Nephron (organoid): ENCODE results near the gene TENM4.
A peak's percentile ranks its signal among the peaks of the same experiment; 100 is the strongest.

Experiments used
- H3K27ac Mint-ChIP-seq, 3 experiments: 2 replicates each; pipeline ENCODE4 v1.8.0; 2020; ENCODE audit warnings: mixed read lengths in 3 of 3, mild to moderate bottlenecking in 2 of 3, moderate library complexity in 1 of 3
- H3K27me3 Mint-ChIP-seq: 2 replicates; pipeline ENCODE4 v1.8.0; 2021; ENCODE audit warnings: low read depth, mild to moderate bottlenecking, moderate library complexity, mixed read lengths
- H3K36me3 Mint-ChIP-seq: 2 replicates; pipeline ENCODE4 v1.8.0; 2020; ENCODE audit warnings: low read depth, mixed read lengths
- H3K4me1 Mint-ChIP-seq: 2 replicates; pipeline ENCODE4 v1.8.0; 2020; ENCODE audit warnings: mixed read lengths
- H3K4me3 Mint-ChIP-seq, 3 experiments: 2 replicates each; pipeline ENCODE4 v1.8.0; 2020; ENCODE audit warnings: mild to moderate bottlenecking in 3 of 3, mixed read lengths in 3 of 3, moderate library complexity in 2 of 3
- H3K9me3 Mint-ChIP-seq: 2 replicates; pipeline ENCODE4 v1.8.0; 2020; ENCODE audit warnings: mixed read lengths
- CTCF ChIP-seq, 3 experiments: fragments of 200-600 bp; sonication (generic); IDR thresholded peaks; one replicate each; pipeline ENCODE4 v1.5.0; 2021; ENCODE audit warnings: antibody characterized with exemption in 3 of 3; ENCODE audit not compliant: unreplicated experiment in 3 of 3

The TENM4 gene

GRCh38 chr11:78927511-78927910 lies 513.3 kb downstream of the TENM4 start:
- Mint-ChIP-seq H3K27ac (peak overlapping the region in 2 of 3 experiments; percentile 37 to 88), H3K27me3 (no peaks in the 10 kb centered on the region), H3K9me3 (no peaks in the 10 kb centered on the region), H3K4me3 (no peak overlapping the region), H3K36me3 (peaks cover 9% of the 10 kb centered on the region), H3K4me1 (peaks cover 48% of the 10 kb centered on the region)
- TF ChIP-seq CTCF (IDR thresholded peaks at IDR 0.05; ENCODE audit: unreplicated experiment in 3 of 3) = no peak

GRCh38 chr11:78926633-78927338 lies 514.0 kb downstream of the TENM4 start:
- Mint-ChIP-seq H3K27ac (peak overlapping the region; percentile 37 to 88 (median 44)), H3K27me3 (no peaks in the 10 kb centered on the region), H3K9me3 (no peaks in the 10 kb centered on the region), H3K36me3 (peaks cover 10% of the 10 kb centered on the region), H3K4me1 (peaks cover 47% of the 10 kb centered on the region), H3K4me3 (no peak overlapping the region)
- no peak for TF ChIP-seq CTCF (IDR thresholded peaks at IDR 0.05; ENCODE audit: unreplicated experiment in 3 of 3)

- peak overlapping the region; percentile 24 to 83 (median 77) for H3K27ac Mint-ChIP-seq
- H3K9me3 Mint-ChIP-seq = no peaks in the 10 kb centered on the region
- peaks cover 16% of the 10 kb centered on the region for H3K36me3 Mint-ChIP-seq
- H3K4me3 Mint-ChIP-seq = no peak overlapping the region
- H3K4me1 Mint-ChIP-seq = peaks cover 38% of the 10 kb centered on the region
- H3K27me3 Mint-ChIP-seq = no peaks in the 10 kb centered on the region
- no peak for TF ChIP-seq CTCF (IDR thresholded peaks at IDR 0.05; ENCODE audit: unreplicated experiment in 3 of 3)
Observed at GRCh38 chr11:78925387-78925786, 515.4 kb downstream of the TENM4 start.

- H3K27ac Mint-ChIP-seq = peak overlapping the region in 2 of 3 experiments; percentile 51 to 58
- no peaks in the 10 kb centered on the region for H3K27me3 Mint-ChIP-seq
- no peak for TF ChIP-seq CTCF (IDR thresholded peaks at IDR 0.05; ENCODE audit: unreplicated experiment in 3 of 3)
- H3K4me1 Mint-ChIP-seq = peaks cover 26% of the 10 kb centered on the region
- H3K4me3 Mint-ChIP-seq = no peak overlapping the region
- no peaks in the 10 kb centered on the region for H3K9me3 Mint-ChIP-seq
- H3K36me3 Mint-ChIP-seq = peaks cover 16% of the 10 kb centered on the region
Observed at GRCh38 chr11:78922859-78923625, 517.8 kb downstream of the TENM4 start.

DNA sequence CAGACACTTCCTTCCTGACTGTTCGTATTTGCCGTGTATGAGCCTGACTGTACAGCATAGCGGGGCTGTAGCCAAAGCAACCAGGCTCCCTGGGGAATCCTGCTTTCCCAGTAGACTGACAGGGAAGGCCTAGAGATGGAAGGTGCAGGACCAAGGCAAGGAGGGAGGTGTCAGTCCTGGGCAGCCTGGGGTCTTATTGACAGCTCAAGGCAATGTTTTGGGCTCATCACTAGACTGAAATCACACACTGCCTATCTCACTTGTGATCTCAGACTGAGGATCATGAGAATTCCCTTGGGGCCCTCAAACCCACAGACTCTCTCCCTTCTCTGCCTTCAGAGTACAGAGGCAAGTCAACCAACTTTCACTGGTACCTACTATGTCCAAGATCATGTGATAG lies 519.3 kb downstream of the TENM4 start:
- no peaks in the 10 kb centered on the region for H3K27me3 Mint-ChIP-seq
- H3K4me3 Mint-ChIP-seq = no peak overlapping the region
- H3K9me3 Mint-ChIP-seq = no peaks in the 10 kb centered on the region
- peaks cover 17% of the 10 kb centered on the region for H3K4me1 Mint-ChIP-seq
- H3K27ac Mint-ChIP-seq = peak overlapping the region in 1 of 3 experiments; percentile 37
- H3K36me3 Mint-ChIP-seq = peaks cover 16% of the 10 kb centered on the region
- TF ChIP-seq CTCF (IDR thresholded peaks at IDR 0.05; ENCODE audit: unreplicated experiment in 3 of 3) = no peak
